ENCODE results near the gene DDX11.
"Not testable (repeated sequence)": the region's sequence is repeated elsewhere in the genome, so short reads cannot be mapped to it uniquely, and the experiment has no call there.

DNA sequence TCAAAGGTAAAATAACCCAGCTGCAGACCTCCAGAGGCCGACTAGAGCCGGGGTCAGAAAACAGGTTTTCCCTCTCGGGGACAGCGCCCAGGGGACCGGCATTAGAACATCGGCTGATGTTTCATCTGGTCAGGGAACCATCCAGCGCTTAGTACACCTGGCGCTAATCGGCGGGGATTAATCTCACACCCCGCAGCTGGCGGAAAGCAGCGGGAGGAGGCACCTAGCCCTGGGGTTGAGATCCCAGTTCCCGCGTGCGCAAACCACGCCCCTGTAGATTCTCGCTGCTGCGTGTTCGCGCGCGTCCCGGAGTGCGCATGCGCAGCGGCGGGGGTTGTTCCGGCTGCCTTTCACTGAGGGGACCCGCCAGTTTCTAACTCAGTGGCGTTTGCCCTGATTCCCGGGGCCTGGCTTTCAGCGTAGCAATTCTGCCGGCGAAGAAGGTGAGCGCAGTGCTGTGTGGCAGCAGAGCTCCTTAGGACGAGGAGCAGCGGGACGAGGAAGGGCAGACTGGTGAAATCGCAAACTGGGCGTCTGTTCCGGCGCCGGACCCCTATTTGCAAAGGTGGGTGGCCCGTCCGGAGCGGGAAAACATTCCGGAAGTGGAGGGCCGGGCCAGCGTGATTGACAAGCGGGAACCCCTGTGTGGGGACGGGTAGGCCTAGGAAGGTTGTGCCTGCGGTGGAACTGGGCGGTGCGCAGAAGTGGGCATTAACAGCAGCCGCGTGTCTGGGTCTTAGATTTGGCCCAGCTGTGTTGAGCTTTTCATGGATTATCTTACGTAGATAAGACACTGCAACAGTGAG is at the start of gene DDX11:
- TF ChIP-seq GATA2, GATA3 (IDR thresholded peaks at IDR 0.05; ENCODE audit: low read depth, low read length): not testable (repeated sequence)
